SIG-M5 treated with dmso at 0.1 percent for 504 hours (cell line): Measurements from ENCODE around the gene CCNDBP1.

ENCODE experiments used
- DNase-seq: peaks from one replicate; lab custom pipeline; 2025; ENCODE audit not compliant: unreplicated experiment; lab: John Stamatoyannopoulos, UW

The CCNDBP1 gene

GRCh38 chr15:43243020-43243645 is 57.9 kb downstream of the CCNDBP1 start:
- no peak for DNase-seq

- no peak for DNase-seq
Measured at GRCh38 chr15:43244092-43244491, 58.9 kb downstream of the CCNDBP1 start.

GRCh38 chr15:43246261-43246774 is 61.1 kb downstream of the CCNDBP1 start:
- no peak for DNase-seq
